Body of pancreas (tissue), 4 donors: ENCODE measurements around the gene SLC30A4.

Experiments used
- CTCF ChIP-seq, 7 experiments: fragments of 450-650 bp in 4 of 7; fragments of 200-600 bp in 3 of 7; sonication (generic) in 3 of 7; IDR thresholded peaks; one replicate each; pipeline ENCODE4 v1.5.1; 2016 to 2019; ENCODE audit warnings: antibody characterized with exemption in 7 of 7
- POLR2A ChIP-seq, 3 donors: fragments of 450-650 bp; IDR thresholded peaks; one replicate each; pipeline ENCODE4 v1.6.1; 2016; ENCODE audit warnings: antibody characterized with exemption in 3 of 3, mild to moderate bottlenecking in 2 of 3

- TF ChIP-seq CTCF (IDR thresholded peaks at IDR 0.05) (no peak), POLR2A (IDR thresholded peaks at IDR 0.05) (no peak)
Observed at GRCh38 chr15:45454814-45455213, 67.7 kb downstream of the SLC30A4 start.
